Effector memory CD4-positive, alpha-beta T cell (primary cell): ENCODE results near the gene COX5B.

Experiments used
- DNase-seq, 3 donors: peaks; one replicate each; pipeline ENCODE4 v3.0.0-alpha.2; 2020
- H3K27ac ChIP-seq: 2 replicates; pipeline ENCODE4 v1.7.0; 2013; ENCODE audit warnings: mild to moderate bottlenecking, low read length, moderate library complexity; ENCODE audit not compliant: insufficient read depth, poor library complexity, severe bottlenecking
- H3K27me3 ChIP-seq: replicated peaks from 2 replicates; pipeline ENCODE4 v1.7.0; 2013; ENCODE audit warnings: mild to moderate bottlenecking, low read length; ENCODE audit not compliant: insufficient read depth, control insufficient read depth, poor library complexity, severe bottlenecking
- H3K36me3 ChIP-seq: 2 replicates; pipeline ENCODE4 v1.7.0; 2013; ENCODE audit warnings: mild to moderate bottlenecking, low read length, moderate library complexity; ENCODE audit not compliant: control insufficient read depth, insufficient read depth
- H3K4me1 ChIP-seq: 2 replicates; pipeline ENCODE4 v1.7.0; 2013; ENCODE audit warnings: low read length, mild to moderate bottlenecking; ENCODE audit not compliant: control insufficient read depth, insufficient read depth, poor library complexity, severe bottlenecking
- H3K4me3 ChIP-seq: 2 replicates; pipeline ENCODE4 v1.7.0; 2013; ENCODE audit warnings: low read length, low read depth, mild to moderate bottlenecking; ENCODE audit not compliant: insufficient read depth, poor library complexity, severe bottlenecking
- H3K9me3 ChIP-seq: 2 replicates; pipeline ENCODE4 v1.7.0; 2013; ENCODE audit warnings: mild to moderate bottlenecking, low read length, moderate library complexity; ENCODE audit not compliant: control insufficient read depth

The COX5B gene

GRCh38 chr2:97688062-97688827, 42.4 kb downstream of the COX5B start:
- H3K4me1 ChIP-seq, result no peaks in the 10 kb centered on the region
- H3K36me3 ChIP-seq, result no peaks in the 10 kb centered on the region
- no peak for DNase-seq
- H3K9me3 ChIP-seq, result no peaks in the 10 kb centered on the region
- no peak overlapping the region for H3K27ac ChIP-seq
- no peak overlapping the region for H3K4me3 ChIP-seq
- H3K27me3 ChIP-seq, result no peaks in the 10 kb centered on the region

GRCh38 chr2:97691166-97691565, 45.3 kb downstream of the COX5B start:
- DNase-seq, result no peak
- Histone ChIP-seq H3K27ac (no peak overlapping the region), H3K27me3 (no peaks in the 10 kb centered on the region), H3K4me1 (no peaks in the 10 kb centered on the region), H3K9me3 (no peaks in the 10 kb centered on the region), H3K4me3 (no peak overlapping the region), H3K36me3 (no peaks in the 10 kb centered on the region)

DNA sequence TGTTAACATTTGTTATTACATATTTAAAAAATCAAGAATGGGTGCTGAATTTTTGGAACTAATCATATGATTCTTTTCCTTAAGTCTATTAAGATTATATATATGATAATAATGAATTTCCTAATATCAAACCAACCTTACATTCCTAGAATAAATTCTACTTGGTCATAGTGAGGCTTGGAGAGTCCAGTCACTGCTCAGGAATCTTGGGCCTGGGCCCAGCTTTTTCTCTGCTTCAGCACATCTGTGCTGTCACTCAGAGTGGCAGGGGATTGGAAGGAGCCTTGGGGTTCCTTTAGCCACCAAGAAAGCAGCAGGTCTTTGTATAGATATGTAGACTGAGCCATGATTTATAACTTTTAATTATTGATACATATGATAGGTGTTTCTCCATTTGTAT, 47.6 kb downstream of the COX5B start:
- no peak for DNase-seq
- Histone ChIP-seq H3K27ac (no peak overlapping the region), H3K27me3 (no peaks in the 10 kb centered on the region), H3K4me3 (no peak overlapping the region), H3K36me3 (no peaks in the 10 kb centered on the region), H3K4me1 (no peaks in the 10 kb centered on the region), H3K9me3 (no peaks in the 10 kb centered on the region)

- Histone ChIP-seq H3K4me3 (no peak overlapping the region), H3K36me3 (no peaks in the 10 kb centered on the region), H3K9me3 (no peaks in the 10 kb centered on the region), H3K4me1 (no peaks in the 10 kb centered on the region), H3K27me3 (no peaks in the 10 kb centered on the region), H3K27ac (no peak overlapping the region)
- no peak for DNase-seq
Measured at GRCh38 chr2:97695744-97696143, 49.9 kb downstream of the COX5B start.

- Histone ChIP-seq H3K4me3 (no peak overlapping the region), H3K4me1 (no peaks in the 10 kb centered on the region), H3K27me3 (no peaks in the 10 kb centered on the region), H3K27ac (no peak overlapping the region), H3K36me3 (no peaks in the 10 kb centered on the region), H3K9me3 (no peaks in the 10 kb centered on the region)
- peak; percentile 74 to 86 (median 81) for DNase-seq
Measured at GRCh38 chr2:97697252-97698235, 51.7 kb downstream of the COX5B start.
